Stimulated activated memory B cell treated with anti-CD40 and anti-IgM and Interleukin-4, amounts not matched to agents 10 μg/mL and 1 μg/mL and 100 μg/mL, for 72 hours (primary cell): ENCODE data around the gene CLDND2.

Experiments used
- ATAC-seq: fragments of 150-1000 bp; cut with Tn5 transposase; 2 replicates; pipeline ENCODE4 v1.10.0; 2021
- H3K27ac Mint-ChIP-seq: one replicate; pipeline ENCODE4 v1.8.0; 2022; ENCODE audit warnings: mild to moderate bottlenecking, mixed read lengths
- H3K27me3 Mint-ChIP-seq: one replicate; pipeline ENCODE4 v1.8.0; 2022; ENCODE audit warnings: mixed read lengths
- H3K36me3 Mint-ChIP-seq: one replicate; pipeline ENCODE4 v1.8.0; 2022; ENCODE audit warnings: mixed read lengths
- H3K4me1 Mint-ChIP-seq: one replicate; pipeline ENCODE4 v1.8.0; 2022; ENCODE audit warnings: mixed read lengths
- H3K4me3 Mint-ChIP-seq: one replicate; pipeline ENCODE4 v1.8.0; 2022; ENCODE audit warnings: mild to moderate bottlenecking, moderate library complexity, mixed read lengths
- H3K9me3 Mint-ChIP-seq: one replicate; pipeline ENCODE4 v1.8.0; 2022; ENCODE audit warnings: mixed read lengths

The CLDND2 gene

DNA sequence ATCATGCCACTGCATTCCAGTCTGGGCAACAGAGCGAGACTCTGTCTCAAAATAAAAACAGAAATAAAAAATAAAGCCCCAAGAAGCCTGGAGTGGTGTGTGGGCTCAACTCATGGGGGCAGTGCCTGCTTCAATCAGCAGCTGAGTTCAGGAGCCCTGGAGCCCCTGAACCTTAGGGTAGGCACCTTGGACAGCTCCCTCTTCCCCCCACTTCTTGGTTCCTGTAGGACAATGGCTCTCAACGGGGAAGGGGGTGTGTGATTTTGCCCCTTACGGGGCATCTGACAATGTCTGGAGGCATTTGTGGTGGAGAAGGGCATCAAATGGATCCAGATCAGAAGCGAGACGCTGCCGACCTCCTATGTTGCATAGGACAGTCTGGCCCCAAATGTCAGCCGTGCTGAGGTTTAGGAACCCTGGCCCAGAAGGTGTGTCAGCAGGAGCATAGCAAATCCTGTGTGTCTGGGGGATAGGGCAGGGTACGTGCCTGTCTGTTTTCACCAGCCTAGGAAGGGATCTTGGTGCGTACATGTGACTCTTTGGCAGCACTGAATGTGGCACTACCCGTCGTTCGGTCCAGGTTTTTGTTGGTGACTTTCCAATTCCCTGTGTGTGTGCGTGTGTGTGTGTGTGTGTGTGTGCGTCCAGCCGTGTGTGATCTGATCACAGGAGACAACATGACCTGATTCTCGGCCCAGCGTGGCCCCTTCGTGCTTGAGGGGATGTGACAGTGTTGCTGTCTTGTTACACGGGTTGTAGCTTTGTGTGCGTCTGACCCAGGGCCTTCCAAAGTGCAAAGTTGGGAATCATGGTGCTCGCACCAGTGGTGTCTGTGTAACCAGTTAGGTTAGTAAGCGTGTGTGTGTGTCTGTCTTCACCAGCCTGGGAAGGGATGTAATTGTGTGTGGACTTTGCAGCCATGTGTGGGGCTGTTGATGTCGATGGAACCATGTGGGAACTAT, 49.8 kb downstream of the CLDND2 start:
- Mint-ChIP-seq H3K4me1 (peaks cover 3% of the 10 kb centered on the region), H3K4me3 (no peak overlapping the region), H3K27ac (no peak overlapping the region), H3K9me3 (peaks cover 11% of the 10 kb centered on the region), H3K36me3 (no peaks in the 10 kb centered on the region), H3K27me3 (peaks cover 56% of the 10 kb centered on the region)
- ATAC-seq = no peak

DNA sequence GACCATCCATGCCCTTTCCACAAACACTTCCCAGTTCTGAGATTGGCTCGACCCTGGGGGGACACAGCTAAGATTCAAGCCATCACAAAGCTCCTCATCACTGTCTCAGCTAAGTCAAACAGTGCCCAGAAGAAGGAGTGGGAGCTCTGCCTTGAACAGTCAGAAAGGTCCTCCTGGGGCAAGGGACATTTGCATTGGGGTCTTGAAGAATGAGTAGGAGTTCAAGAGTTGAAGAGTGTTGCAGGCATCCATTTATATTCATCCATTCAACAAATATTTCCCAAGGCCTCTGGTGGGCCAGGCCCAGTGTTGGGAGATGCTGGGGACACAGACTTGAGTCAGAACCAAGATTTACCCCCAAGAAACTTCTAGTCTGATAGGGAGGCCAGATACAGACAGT, 50.8 kb downstream of the CLDND2 start:
- Mint-ChIP-seq H3K9me3 (peaks cover 11% of the 10 kb centered on the region), H3K4me3 (no peak overlapping the region), H3K27me3 (peaks cover 56% of the 10 kb centered on the region), H3K36me3 (no peaks in the 10 kb centered on the region), H3K27ac (no peak overlapping the region), H3K4me1 (peaks cover 13% of the 10 kb centered on the region)
- ATAC-seq = no peak

- H3K36me3 Mint-ChIP-seq = no peaks in the 10 kb centered on the region
- H3K4me3 Mint-ChIP-seq = no peak overlapping the region
- peaks cover 11% of the 10 kb centered on the region for H3K9me3 Mint-ChIP-seq
- ATAC-seq = no peak
- H3K27ac Mint-ChIP-seq = no peak overlapping the region
- H3K27me3 Mint-ChIP-seq = peaks cover 56% of the 10 kb centered on the region
- peaks cover 13% of the 10 kb centered on the region for H3K4me1 Mint-ChIP-seq
Measured at GRCh38 chr19:51317376-51317775, 51.4 kb downstream of the CLDND2 start.
